NB4 (cell line): ENCODE results near the gene ESRRG.

Source experiments
- DNase-seq: peaks from one replicate; pipeline ENCODE4 v3.0.0; 2010; ENCODE audit warnings: low read depth
- H3K4me3 ChIP-seq: one replicate; pipeline ENCODE4 v1.5.1; 2011; ENCODE audit warnings: mild to moderate bottlenecking, low read depth, low read length, moderate library complexity
- MAX ChIP-seq: IDR thresholded peaks from 2 replicates; pipeline ENCODE4 v1.6.1; 2011; ENCODE audit warnings: low read depth, low read length
- MYC ChIP-seq: IDR thresholded peaks from 2 replicates; pipeline ENCODE4 v1.6.1; 2011; ENCODE audit warnings: low read depth, low read length
- POLR2A ChIP-seq: IDR thresholded peaks from 2 replicates; pipeline ENCODE4 v1.6.1; 2011; ENCODE audit warnings: mild to moderate bottlenecking; ENCODE audit not compliant: insufficient read length; ENCODE audit errors: extremely low read depth
- TF ChIP-seq, protein P1 (sequence below): IDR thresholded peaks from one replicate; pipeline ENCODE4 v1.5.1; 2012; ENCODE audit warnings: low read depth, low read length

ESRRG gene

DNA sequence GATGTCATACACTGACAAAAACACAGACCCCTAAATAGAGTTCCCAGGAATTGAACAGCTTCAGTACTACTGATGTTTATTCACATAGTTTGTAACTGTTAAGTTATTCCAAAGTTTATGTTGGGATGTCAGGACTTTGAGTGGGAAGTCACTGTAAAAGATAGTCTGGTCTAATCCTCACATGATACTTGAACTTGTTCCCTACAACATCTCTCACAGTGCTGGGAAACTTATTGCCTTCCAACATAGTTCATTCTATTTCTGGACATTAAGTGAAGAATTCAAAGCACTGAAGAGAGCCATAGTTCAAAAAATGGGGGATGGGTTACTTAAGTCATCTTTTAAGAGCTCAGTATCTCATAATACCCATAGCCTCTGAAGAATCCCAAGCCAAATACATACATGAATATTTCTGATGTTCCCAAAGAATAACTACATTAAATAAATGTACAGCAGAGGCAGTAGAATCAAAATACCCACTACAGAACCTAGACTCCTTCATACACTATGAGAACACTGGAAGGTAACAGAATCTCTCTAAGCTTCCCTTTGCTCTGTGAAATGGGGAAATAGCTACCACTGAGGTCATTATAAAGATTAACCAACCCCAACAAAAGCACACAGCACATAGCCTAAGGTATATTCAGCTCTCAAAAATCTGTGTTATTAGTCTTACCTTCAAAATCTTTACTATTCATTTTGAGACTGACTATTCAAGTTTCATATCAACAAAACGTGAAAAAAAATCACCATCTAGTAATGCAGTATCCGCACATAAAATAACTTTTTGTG is 81.4 kb downstream of the ESRRG start:
- H3K4me3 ChIP-seq = no peak overlapping the region
- no peak for DNase-seq
- TF ChIP-seq MYC (no peak), POLR2A (no peak), MAX (no peak)
- TF ChIP-seq, protein P1, sequence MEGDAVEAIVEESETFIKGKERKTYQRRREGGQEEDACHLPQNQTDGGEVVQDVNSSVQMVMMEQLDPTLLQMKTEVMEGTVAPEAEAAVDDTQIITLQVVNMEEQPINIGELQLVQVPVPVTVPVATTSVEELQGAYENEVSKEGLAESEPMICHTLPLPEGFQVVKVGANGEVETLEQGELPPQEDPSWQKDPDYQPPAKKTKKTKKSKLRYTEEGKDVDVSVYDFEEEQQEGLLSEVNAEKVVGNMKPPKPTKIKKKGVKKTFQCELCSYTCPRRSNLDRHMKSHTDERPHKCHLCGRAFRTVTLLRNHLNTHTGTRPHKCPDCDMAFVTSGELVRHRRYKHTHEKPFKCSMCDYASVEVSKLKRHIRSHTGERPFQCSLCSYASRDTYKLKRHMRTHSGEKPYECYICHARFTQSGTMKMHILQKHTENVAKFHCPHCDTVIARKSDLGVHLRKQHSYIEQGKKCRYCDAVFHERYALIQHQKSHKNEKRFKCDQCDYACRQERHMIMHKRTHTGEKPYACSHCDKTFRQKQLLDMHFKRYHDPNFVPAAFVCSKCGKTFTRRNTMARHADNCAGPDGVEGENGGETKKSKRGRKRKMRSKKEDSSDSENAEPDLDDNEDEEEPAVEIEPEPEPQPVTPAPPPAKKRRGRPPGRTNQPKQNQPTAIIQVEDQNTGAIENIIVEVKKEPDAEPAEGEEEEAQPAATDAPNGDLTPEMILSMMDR = no peak

DNA sequence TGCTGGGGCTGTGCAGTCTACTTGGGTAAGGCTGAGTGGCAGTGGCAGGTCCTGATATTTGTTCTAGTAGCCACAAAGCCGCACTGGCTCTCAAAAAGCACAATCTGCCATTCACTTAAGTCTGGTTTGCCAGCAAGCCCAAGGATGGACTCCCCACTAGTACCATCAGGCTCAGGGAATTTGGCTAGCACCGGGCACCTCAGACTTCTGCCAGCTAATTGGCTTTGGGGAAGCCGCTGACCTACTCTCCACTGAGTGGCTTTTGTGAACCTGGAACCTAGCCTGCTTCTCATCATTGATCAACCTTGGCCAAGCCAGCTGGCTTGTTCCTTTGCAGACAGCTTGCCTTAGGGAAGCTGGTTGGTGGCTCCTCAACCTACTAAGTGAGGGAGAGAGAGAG is 83.1 kb downstream of the ESRRG start:
- DNase-seq = no peak
- TF ChIP-seq, protein P1 = no peak
- TF ChIP-seq MAX (no peak), MYC (no peak), POLR2A (no peak)

GRCh38 chr1:216632980-216633379 is 90.2 kb downstream of the ESRRG start:
- TF ChIP-seq POLR2A (no peak), MAX (no peak), MYC (no peak)
- TF ChIP-seq, protein P1 = no peak
- DNase-seq = no peak

More for the DNA sequence above, 83.1 kb downstream of the ESRRG start:
- no peak overlapping the region for H3K4me3 ChIP-seq

DNA sequence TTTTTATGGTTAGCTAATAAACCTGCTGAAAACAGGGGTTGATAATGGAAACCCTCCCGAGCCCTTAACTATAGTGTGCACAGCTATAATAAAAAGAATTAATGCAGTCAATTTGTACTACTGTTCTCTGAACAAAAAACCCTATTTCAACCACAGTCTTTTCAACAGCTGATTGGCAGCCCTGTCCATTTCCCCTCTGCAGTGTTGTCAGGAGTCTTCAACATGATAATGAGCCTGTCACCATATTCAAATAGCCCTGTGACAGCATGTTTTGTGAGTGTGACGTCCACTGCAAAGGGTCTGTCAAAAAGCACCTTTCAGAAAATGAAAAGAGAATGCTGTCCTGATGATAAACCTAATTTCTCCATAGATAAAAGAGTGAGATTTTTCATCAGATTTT is 92.7 kb downstream of the ESRRG start:
- no peak for DNase-seq
- no peak overlapping the region for H3K4me3 ChIP-seq
- no peak for TF ChIP-seq MAX
- no peak for TF ChIP-seq MYC
- no peak for TF ChIP-seq POLR2A
- TF ChIP-seq, protein P1 = no peak

More at GRCh38 chr1:216632980-216633379, 90.2 kb downstream of the ESRRG start:
- H3K4me3 ChIP-seq = no peak overlapping the region

- DNase-seq = no peak
- H3K4me3 ChIP-seq = no peak overlapping the region
- TF ChIP-seq, protein P1 = no peak
- TF ChIP-seq MYC = no peak
- no peak for TF ChIP-seq POLR2A
Measured at GRCh38 chr1:216627252-216627651, 96.0 kb downstream of the ESRRG start.
